ENCODE data around the gene MAPKAP1.

MAPKAP1 gene

DNA sequence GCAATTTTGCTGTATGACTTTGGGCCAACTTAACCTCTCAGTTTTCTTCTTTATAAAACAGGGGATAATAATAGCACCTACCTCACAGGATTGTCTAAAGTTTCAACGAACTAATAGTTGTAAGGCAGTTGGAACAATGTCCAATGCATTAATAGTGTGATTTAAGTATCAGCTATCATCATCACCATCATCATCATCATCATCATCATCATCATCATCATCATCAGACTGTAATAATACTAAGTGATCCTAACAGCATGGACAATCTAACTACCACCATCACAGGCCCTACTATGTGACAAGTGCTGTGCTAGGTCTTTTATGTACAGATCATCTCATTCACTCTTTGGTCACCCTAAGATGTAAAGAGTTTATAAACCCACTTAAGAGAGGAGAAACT is 196.0 kb downstream of the MAPKAP1 start:
- DNase-seq: no peak

DNA sequence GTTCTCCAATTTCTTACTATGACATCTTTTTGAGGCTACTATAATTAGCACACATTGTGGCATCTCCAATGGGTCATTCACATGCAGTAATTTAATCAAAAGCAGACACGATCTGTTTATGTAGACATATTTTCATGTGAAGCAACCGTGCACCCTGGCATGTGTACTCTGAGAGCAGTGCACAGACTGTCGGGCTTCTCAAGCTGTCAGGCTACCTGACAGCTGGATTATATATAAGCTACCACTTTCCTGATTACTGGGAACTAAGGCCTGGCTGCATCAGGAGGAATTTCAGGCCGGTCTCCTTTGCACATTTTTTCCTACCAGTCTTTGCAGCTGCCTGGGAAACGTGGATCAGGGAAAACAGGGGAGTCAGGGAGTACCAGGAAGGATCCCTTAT is 197.5 kb downstream of the MAPKAP1 start:
- no peak for DNase-seq

DNA sequence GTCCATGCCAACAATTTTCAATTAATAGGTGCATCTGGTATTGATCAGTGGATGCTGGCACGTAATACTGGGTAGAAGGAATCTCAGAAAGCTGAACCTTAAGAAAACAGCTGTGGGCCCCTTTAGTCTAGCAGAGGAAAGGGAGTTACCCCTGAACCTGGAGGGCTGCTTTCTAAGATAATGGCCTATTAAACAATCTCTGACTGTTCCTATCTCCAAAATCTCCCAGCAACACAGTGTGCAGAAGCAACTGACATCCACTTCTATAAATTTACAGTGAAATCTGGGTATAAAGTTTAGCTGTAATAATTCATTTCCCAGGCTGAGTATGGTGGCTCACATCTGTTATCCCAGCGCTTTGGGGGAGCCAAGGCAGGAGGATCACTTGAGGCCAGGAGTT is 198.8 kb downstream of the MAPKAP1 start:
- no peak for DNase-seq

DNA sequence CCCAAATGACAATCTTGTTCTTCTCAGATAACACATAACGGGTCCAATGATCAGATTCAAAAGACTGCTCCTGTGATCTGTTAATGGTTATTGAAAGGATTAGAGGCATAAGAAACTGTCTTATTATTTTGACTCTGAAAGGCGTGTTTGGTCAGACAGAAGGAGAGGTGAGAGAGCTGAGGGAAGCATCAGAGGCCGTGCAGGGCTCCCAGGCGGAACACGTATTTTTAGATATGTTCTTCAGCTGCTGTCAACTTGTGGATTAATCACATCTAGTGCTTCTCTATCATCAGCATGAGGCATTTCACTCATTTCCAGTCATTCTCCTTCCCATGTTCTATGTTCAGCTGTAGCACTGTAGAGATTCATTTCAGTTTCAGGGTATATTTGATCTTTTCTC is 199.8 kb downstream of the MAPKAP1 start:
- no peak for DNase-seq

DNA sequence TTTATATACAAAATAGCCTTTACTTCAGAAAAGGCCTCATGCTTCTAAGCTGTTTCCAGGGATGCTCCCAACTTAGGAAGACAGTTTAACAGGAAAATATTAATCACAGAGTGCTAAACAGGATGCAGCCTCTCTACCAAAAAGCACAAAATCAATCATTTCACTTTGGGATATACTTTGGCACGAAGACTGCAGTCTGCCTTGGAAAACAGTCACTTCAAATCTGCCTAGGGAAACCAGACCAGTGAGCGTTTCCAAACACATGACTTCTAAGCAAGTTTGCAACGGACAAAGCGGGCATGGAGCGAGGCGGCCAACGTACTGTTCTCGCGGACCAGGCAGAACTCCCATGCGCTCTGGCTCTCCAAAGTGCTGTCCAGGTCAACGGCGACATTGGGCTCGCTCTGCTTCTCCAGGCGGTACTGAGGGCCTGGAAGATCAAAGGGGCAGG is 201.0 kb downstream of the MAPKAP1 start:
- no peak for DNase-seq

DNA sequence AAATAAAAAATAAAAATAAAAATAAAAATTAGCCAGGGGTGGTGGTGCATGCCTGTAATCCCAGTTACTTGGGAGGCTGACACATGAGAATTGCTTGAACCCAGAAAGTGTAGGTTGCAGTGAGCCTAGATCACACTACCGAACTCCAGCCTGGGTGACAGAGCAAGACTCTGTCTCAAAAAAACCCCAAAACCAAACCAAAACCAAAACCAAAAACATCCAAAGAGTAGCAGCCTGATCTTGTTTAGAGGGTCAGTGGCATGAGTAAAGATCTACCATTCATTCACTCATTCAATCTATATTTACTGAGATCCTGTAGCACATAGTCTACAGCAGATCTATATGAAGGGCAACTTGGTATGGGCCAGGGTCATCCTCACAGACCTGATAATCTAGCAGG is 202.4 kb downstream of the MAPKAP1 start:
- no peak for DNase-seq

DNA sequence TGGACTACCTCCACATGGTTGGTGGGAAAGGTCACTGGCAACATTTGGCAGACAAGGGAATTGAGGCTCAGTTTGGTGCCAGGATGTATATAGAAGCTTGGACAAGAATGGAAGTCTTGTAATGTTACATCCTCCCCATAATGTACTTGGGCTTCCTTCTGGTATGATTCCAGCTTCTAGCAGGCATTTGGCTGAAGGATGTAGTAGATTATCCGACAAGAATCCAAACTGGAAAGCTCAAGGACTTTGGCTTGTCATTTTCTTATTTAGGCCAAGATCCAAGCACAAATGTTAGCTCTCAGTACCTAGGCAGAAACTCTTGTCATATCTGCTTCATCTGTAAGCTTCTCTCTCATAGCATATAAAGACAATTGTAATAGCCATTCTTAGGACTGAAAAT is 209.1 kb downstream of the MAPKAP1 start:
- no peak for DNase-seq

DNA sequence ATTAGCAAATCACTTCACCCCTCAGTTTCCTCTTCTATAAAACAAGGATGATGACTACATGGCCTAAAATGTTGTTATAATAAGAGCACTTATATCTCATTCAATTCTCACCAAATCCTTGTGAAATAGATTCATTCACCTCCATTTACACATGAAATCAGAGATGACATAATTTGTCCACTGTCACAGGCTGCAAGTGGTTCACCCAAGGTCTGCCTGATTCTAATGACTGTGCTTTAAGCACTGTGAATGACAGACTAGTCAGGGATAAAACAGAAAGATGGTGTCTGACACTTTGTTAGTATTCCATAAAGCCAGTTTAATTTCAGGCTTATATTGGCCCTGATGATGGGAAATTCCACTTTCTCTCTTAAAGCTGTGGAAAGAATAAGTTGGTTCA is 209.5 kb downstream of the MAPKAP1 start:
- DNase-seq: no peak

DNA sequence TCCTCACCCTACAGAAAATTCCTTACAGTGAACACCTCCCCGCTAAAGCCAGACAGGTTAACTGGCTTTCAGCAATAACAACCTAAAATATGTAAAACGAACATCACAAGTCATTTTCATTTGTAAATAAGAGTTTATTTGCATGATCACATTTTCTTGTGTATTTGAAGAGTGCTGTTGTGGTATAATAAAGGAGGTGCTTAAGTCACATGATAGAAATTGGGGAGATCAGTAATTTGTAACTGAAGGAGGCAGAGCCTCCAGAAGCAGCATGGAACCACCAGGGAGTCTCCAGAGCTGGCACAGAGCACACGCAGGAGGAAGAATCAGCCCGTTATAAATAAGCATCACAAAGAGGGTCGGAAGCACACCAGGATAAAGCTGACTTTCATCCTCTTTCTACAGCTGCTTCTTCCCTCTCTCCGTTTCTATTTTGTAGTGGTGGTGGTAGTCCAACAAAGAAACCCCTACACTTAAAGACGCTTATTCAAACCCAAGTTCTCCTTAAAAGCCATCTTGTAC is 210.6 kb downstream of the MAPKAP1 start:
- no peak for DNase-seq

DNA sequence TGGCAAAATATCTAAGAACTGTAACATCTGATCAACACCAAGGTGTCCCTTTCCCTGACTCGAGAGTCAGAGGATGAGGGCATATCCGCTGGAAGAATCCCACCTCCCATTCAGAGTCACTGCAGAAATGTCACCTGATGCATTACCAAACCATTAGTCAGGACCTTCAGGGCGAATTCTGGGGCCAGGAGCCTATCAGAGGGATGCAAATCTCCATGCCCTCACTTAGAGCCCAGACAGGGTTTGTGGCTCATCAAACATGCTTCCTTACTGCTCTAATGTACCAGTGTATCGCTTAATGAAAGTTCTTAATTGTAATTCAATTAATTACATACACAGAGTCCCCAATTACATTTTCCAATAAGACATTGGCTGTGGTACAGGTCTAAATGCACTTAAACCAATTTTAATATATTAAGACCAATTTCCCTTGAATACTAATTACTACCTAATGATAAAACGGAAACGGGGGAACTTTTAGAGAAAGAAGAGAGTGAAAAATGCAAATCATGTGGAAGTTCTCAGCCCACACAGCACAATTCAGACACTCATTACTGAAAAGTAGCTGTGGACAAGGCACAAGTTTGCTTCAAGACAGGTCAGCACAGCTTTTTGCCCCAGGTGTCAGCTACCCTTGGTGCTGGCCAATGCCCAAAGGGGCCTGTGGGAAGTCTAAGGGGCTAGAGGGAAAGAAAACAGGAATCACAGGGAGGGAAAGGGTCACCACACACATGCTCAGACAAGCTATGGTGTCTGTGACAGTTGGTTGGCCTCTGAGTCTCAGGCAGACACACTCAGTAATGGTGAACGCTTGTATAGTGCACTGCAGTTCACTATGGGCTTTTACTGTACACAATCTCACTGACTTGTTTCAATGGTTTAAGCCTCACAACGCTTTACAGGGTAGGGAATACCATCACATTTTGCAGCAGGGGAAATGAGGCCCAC is 211.6 kb downstream of the MAPKAP1 start:
- DNase-seq: no peak

DNA sequence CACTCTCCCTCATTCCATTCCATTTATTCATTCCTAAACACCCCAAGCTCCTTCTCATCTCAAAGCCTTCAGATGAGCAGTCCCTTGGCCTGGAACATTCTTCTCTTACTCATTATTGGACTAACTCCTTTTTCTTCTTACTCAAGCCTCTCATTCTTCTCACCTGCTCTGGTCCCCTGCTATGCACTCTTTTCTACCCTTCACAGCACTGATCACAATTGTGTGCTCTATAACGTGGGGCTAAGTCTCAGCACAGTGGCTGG is 212.4 kb downstream of the MAPKAP1 start:
- no peak for DNase-seq

DNA sequence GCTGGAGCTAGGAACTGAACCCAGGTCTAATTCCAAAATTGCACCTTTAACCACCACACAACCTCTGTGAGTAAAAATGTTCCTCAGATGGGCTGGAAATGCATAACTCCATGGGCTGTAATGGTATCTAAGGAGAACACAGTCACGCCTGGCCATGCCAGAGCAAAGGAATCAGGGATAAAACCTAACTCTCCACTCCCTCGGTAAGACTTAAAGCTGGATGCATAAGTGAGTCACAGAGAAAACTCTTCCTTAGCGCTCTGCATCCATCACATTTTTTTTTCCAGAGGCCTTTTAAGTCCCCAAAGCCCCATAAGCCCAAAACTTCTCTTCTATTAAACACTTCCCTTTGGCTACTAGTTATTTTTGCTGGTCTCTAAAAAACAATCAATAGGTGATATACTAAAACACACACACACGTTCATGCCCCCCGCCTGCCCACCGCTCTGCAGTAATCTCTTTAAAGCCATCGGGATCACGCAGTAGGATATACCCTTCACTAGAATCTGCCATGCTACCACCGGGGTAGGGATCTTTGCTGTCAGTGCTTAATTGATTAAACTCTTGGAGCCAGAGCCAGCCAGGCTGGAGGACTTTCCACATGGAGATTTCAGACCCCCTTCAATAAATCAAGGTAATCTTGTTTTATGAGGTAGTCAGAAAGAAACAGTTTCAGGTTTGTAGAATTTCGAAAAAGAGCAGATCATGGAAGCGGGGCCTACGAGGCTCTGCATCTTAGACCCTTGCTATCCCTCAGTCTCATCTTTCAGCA is 212.9 kb downstream of the MAPKAP1 start:
- DNase-seq: no peak

DNA sequence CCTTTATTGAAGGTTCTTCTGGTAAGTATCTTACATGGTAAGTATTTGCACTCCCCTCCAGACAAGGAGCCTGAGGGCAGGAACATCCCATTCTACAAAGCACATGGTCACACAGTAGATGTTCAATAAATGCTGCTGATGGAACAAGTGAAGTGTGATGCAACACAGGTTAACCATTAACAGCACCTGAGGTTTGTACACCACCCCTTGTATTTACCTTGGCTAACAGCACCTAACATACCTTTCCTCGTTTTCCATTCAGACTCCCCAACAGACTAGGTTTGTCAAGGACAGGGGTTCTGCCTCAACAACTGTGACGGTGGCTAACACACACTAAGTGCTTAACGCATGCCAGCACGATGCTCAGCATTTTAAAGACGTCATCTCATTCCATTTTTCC is 213.6 kb downstream of the MAPKAP1 start:
- DNase-seq: no peak

DNA sequence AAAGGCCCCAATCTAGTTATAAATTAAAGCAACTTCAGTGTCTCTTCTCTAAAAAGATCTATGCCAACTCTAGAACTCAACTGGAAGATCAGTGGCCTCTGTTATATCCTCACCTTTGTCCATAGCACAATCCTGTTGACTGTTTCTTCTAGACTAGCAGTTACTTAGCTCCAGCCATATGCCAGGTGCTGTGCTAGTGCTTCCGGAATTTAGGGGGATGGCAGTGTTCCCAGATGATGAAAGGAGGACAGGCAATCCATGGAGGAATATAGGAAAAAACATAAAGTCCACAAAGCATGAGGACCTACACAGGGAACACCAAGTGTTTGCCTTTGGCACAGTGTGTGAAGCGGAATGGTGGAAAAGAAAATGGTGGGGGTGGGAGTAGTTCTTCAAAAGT is 214.3 kb downstream of the MAPKAP1 start:
- DNase-seq: no peak

DNA sequence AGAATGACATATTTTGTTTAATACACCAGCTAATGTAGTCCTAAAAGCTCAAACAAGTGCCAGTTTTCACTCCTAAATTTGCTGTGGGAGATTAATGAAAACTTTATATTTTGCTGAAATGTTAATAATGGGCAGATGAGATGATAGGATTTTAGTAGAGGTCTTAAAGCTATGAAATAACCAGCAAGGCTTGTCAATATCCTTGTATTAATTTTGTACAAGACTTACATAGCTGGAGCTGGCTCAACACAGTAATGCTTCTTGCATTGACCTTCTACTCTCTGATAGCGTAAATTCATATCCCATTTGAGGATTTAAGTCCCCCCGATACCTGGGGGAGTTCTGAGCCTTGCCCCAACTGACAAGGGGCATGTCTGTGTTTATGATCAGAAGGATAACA is 219.2 kb downstream of the MAPKAP1 start:
- DNase-seq: no peak

DNA sequence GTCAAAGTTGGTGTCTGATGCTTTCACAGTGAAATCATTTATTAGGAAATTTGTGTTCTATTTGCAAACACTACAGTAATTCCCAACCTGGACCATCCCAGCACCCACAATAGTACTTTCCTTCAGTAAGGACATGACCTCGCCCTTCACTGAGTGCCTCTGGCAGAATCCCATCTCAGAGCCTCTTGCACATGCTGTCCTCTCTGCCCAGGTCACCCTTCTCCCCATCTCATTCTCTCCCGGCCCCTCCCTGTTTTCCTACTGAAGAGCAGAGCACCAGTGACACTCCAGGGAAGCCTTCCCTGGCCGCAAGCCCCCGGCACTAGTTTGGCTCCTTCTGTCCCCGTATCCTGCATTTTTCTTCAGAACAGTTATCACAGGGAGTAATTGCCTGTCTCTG is 220.4 kb downstream of the MAPKAP1 start:
- DNase-seq: no peak

DNA sequence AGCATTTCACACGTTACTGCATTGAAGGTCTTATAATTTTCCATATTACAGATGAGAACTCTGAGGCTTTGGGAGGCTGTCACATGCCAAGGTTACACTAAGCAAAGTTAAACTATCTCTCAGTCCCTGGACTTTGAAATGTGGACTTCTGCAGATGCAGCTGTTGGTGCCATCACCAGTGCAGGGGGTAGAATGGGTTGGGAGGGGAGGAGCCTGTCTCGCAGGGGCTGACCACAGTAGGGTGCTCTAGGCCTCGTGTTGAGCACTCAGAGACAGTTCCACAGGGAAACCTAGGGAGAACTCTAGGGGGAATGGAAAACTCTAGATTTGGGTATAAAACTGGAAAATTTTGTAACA is 220.9 kb downstream of the MAPKAP1 start:
- no peak for DNase-seq

DNA sequence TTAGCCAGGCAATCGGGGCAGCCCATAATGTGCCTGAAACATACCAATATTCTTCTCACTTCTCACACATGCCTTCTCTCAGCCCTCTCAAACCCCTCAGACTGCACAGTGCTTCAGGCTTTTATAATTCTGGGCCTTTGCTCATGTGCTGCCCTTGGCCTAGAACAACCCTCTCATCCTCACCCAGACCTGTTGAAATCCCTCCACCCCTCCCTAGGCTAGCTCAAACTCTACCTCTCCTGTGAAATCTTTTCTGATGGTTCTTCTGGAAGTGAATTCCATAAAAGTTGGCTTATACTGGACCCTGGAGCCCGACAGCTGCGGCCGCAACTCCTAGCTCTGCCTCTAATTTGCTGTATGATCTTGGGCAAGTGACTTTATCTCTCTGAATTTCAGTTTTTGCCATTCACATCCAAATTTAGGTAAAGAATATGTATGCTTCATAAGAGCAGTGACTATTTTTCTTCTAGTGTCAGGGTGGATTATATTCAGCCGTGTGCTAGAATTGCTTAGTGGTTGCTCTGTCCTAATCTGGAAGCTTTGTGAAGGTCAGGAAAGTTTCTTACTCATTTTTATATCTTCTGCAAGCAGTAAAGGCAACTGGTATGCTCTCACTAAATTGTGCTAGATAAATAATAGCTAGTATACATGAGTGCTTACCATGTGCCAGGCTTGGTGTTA is 221.4 kb downstream of the MAPKAP1 start:
- no peak for DNase-seq

DNA sequence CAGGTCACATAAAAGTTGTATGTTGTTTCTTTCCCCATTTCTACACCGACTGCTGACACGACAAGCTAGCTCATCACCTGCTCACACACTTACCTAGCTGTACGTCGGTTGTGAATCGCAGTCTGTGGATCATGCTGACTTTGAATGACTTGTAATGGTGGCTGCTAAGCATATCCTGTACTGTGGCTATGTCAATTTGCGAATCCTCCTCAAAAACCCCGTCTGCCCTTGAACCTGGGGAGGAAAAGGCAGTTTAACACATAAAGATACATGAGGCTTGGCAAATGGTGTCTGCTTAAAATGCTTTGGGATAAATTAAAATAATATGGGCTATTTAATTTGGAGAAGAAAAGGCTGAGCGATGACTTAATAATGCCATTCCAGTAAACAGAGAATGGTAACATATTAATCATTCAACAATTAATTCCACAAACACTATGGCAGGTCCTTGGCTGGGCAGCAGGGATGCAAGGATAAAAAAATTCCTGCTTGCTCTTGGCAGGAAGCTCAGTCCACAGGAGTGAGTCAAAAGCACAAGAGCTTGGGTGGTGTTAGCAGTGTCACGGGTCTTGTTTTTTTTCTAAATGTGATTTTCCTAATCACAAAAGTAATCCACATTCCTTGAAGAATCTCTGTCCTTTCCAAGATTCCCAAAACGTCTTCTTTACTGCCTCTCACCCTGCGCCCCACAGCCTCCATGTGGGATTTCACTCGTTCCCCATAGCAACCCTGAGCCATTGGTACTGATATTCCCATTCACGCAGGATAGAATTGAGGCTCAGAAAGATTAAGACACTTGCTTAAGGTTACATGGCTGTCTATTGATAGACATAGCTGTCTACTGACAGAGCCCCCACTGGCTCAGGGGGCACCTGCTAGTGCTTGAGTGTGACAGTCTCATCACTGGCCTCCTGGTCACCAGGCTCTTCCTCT is 222.4 kb downstream of the MAPKAP1 start:
- no peak for DNase-seq

DNA sequence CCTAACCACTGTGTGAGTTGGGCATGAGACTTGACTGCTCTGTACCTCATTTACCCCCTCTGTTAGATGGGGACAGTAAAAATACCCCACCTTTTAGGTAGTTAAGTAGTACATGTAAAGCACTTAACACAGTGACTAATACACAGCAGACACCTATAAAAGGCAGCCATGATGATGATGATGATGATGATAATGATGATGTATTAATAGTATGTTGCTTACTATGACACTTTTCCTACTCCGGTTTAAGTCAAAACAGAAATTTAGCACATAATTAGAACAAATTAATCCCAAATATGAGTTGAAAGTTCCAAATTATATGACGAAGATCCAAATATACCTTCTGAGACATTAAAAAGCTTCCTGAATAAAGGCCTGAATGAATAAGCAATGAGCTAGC is 223.3 kb downstream of the MAPKAP1 start:
- no peak for DNase-seq

DNA sequence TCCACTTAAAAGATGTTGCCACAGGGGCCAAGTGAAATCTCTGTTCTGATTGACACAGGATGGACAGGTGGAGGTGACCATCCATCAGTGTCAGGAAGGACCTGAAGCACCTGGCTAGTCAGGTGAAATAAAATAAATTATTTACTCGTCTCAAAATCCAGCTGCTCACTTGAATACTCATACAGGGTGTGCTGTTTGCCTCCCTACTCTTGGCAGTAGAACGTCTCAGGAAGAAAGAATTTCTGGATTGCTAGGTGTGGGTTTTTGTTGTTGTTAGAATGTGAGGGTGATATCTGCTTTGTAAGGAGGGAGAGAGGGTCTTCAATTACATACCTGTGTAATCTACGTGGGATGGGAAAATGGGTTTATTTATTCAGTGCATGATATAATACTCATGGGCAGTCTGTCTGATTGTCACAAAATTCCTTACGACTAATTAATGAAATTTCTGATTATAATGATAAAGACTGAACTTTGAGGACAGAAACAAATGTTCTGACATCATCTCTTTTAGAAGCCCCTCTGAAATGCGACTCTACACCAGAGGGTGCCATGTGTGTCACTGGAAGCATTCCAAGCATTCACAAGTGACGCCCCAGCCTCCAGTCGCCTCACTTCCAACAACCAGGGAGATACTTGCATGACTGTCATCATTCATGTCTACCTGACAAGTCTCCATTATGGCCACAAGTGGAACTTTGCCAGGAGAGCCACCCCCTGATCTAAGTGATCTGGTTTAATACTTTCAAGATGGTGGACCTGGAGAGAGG is 227.0 kb downstream of the MAPKAP1 start:
- no peak for DNase-seq

DNA sequence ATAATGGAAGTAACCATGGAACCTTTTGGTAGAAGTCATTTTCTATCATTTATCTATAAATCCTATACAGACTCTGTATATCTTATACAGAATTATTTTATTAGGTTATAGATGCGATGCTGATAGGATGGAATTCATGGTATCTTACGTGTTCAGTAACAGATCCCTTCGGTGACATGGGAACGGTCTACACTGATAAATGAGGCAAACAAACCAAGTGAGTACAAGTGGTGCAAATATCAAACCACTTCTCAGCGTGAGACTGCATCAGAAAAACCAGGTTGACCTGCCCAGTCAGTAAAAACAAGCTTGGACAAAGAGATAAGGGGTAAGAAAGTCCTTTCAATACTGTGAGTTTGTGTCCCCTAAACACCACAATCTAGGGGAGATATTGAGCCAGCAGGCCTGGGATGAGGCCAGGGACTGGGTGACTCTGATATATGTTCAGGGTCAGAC is 229.9 kb downstream of the MAPKAP1 start:
- no peak for DNase-seq

All from SW 1271 (cell line).